Adipose tissue (tissue), 3 donors: ENCODE measurements around the gene NELL1. TPM values are rescaled to one million over a fixed set of nuclear protein-coding genes. Genes with fewer than 3 reads are reported as not detected.
"Not testable (repeated sequence)": the region's sequence is repeated elsewhere in the genome, so short reads cannot be mapped to it uniquely, and the experiment has no call there.

Experiments
- H3K27ac ChIP-seq: one replicate; pipeline ENCODE4 v1.5.1; 2013; ENCODE audit warnings: low read depth, low read length
- WGBS, 3 donors: extraction: QIAGEN DNeasy Blood & Tissue Kit; methylation state at CpG; one replicate each; pipeline ENCODE4 v1.1.7; 2013; 5-methylcytosine and 5-hydroxymethylcytosine counted together
- polyA plus RNA-seq, 3 donors: library from polyadenylated mRNA; stranded (reverse); fragments of 200-250 nt; gene quantifications; one replicate each; pipeline ENCODE4 v1.2.3, GENCODE V29; 2013
- donor health status: healthy with polysubstance abuse.
- donor health status: Bipolar disorder and iron deficiency.
- donor health status: healthy.

Gene NELL1
- polyA plus RNA-seq, 3 donors, result 0.03 TPM; not detected in 1

- H3K27ac ChIP-seq, result no peak overlapping the region
- 18 to 40% (median 27%) methylated on average over 3 of the region's 3 CpGs for WGBS, 3 donors
Observed at GRCh38 chr11:21119411-21119810, 450.0 kb downstream of the NELL1 start.

GRCh38 chr11:21121991-21122390 lies 452.6 kb downstream of the NELL1 start:
- 93 to 100% (median 99%) methylated on average over 1 of the region's 1 CpG for WGBS, 3 donors

GRCh38 chr11:21122523-21122922 lies 453.1 kb downstream of the NELL1 start:
- no peak overlapping the region for H3K27ac ChIP-seq
- WGBS, 3 donors, result 87 to 94% (median 87%) methylated on average over 3 of the region's 3 CpGs

More at GRCh38 chr11:21121991-21122390, 452.6 kb downstream of the NELL1 start:
- H3K27ac ChIP-seq, result no peak overlapping the region

GRCh38 chr11:21132146-21132720 lies 462.8 kb downstream of the NELL1 start:
- H3K27ac ChIP-seq, result no peak overlapping the region
- 78 to 89% (median 78%) methylated on average over 11 of the region's 11 CpGs for WGBS, 3 donors

- WGBS, 3 donors, result 70 to 97% (median 91%) methylated on average over 2 of the region's 2 CpGs
- H3K27ac ChIP-seq, result no peak overlapping the region
Observed at GRCh38 chr11:21133244-21133643, 463.9 kb downstream of the NELL1 start.

- H3K27ac ChIP-seq, result no peak overlapping the region
Observed at GRCh38 chr11:21133722-21134121, 464.3 kb downstream of the NELL1 start.

GRCh38 chr11:21137803-21138202 lies 468.4 kb downstream of the NELL1 start:
- H3K27ac ChIP-seq, result no peak overlapping the region
- 57 to 66% (median 65%) methylated on average over 6 of the region's 6 CpGs for WGBS, 3 donors

More at GRCh38 chr11:21133722-21134121, 464.3 kb downstream of the NELL1 start:
- 79 to 91% (median 83%) methylated on average over 6 of the region's 6 CpGs for WGBS, 3 donors

GRCh38 chr11:21141557-21141956 lies 472.2 kb downstream of the NELL1 start:
- WGBS, 3 donors, result 77 to 90% (median 81%) methylated on average over 4 of the region's 4 CpGs
- H3K27ac ChIP-seq, result not testable (repeated sequence)

- no peak overlapping the region for H3K27ac ChIP-seq
- WGBS, 3 donors, result 42 to 65% (median 62%) methylated on average over 2 of the region's 2 CpGs
Observed at GRCh38 chr11:21142007-21142406, 472.6 kb downstream of the NELL1 start.

GRCh38 chr11:21144531-21144930 lies 475.1 kb downstream of the NELL1 start:
- H3K27ac ChIP-seq, result no peak overlapping the region
- WGBS, 3 donors, result 71 to 88% (median 75%) methylated on average over 2 of the region's 2 CpGs

- no peak overlapping the region for H3K27ac ChIP-seq
- WGBS, 3 donors, result 62 to 74% (median 64%) methylated on average over 3 of the region's 3 CpGs
Observed at GRCh38 chr11:21148376-21148775, 479.0 kb downstream of the NELL1 start.

GRCh38 chr11:21160140-21160539 lies 490.8 kb downstream of the NELL1 start:
- WGBS, 3 donors, result 81 to 86% (median 85%) methylated on average over 3 of the region's 3 CpGs
- H3K27ac ChIP-seq, result no peak overlapping the region

- WGBS, 3 donors, result 76 to 87% (median 86%) methylated on average over 8 of the region's 8 CpGs
- H3K27ac ChIP-seq, result no peak overlapping the region
Observed at GRCh38 chr11:21169639-21170038, 500.3 kb downstream of the NELL1 start.

GRCh38 chr11:21173476-21173875 lies 504.1 kb downstream of the NELL1 start:
- H3K27ac ChIP-seq, result no peak overlapping the region

GRCh38 chr11:21174781-21175180 lies 505.4 kb downstream of the NELL1 start:
- no peak overlapping the region for H3K27ac ChIP-seq
- 72 to 88% (median 88%) methylated on average over 2 of the region's 2 CpGs for WGBS, 3 donors

GRCh38 chr11:21177379-21177778 lies 508.0 kb downstream of the NELL1 start:
- no peak overlapping the region for H3K27ac ChIP-seq
- WGBS, 3 donors, result 64 to 79% (median 72%) methylated on average over 2 of the region's 2 CpGs

- WGBS, 3 donors, result 38 to 75% (median 50%) methylated on average over 1 of the region's 1 CpG
Observed at GRCh38 chr11:21179770-21180169, 510.4 kb downstream of the NELL1 start.

GRCh38 chr11:21180182-21180581 lies 510.8 kb downstream of the NELL1 start:
- H3K27ac ChIP-seq, result no peak overlapping the region
- WGBS, 3 donors, result 36 to 69% (median 45%) methylated on average over 3 of the region's 3 CpGs

More at GRCh38 chr11:21179770-21180169, 510.4 kb downstream of the NELL1 start:
- H3K27ac ChIP-seq, result no peak overlapping the region

- H3K27ac ChIP-seq, result no peak overlapping the region
Observed at GRCh38 chr11:21185959-21186358, 516.6 kb downstream of the NELL1 start.

GRCh38 chr11:21190181-21190580 lies 520.8 kb downstream of the NELL1 start:
- 75 to 90% (median 89%) methylated on average over 3 of the region's 3 CpGs for WGBS, 3 donors
- no peak overlapping the region for H3K27ac ChIP-seq

- no peak overlapping the region for H3K27ac ChIP-seq
- 45 to 62% (median 46%) methylated on average over 2 of the region's 2 CpGs for WGBS, 3 donors
Observed at GRCh38 chr11:21195995-21196394, 526.6 kb downstream of the NELL1 start.
